B cell (primary cell): ENCODE data around the gene ST3GAL3. TPM values are rescaled to one million over a fixed set of nuclear protein-coding genes. Genes with fewer than 3 reads are reported as not detected.

ENCODE experiments used
- ATAC-seq: fragments of 200-7000 bp; cut with Tn5 transposase; one replicate; pipeline ENCODE4 v1.10.0; 2021; ENCODE audit warnings: low read depth, mild to moderate bottlenecking, moderate number of reproducible peaks, moderate library complexity
- CTCF ChIA-PET: fragments of 350-600 bp; sonication (Branson Sonifier 250); formaldehyde crosslinking; loops from one replicate; lab custom pipeline; 2021; ENCODE audit warnings: antibody characterized with exemption, inconsistent platforms; lab: Charles Lee
- POLR2A ChIA-PET: fragments of 350-600 bp; sonication (Branson Sonifier 250); formaldehyde crosslinking; loops from one replicate; lab custom pipeline; 2021; ENCODE audit warnings: antibody characterized with exemption; lab: Charles Lee
- DNase-seq: peaks from one replicate; pipeline ENCODE4 v3.0.0; 2013
- H2AFZ ChIP-seq: 2 replicates; pipeline ENCODE4 v1.6.1; 2012; ENCODE audit warnings: mild to moderate bottlenecking, low read depth, low read length; ENCODE audit not compliant: insufficient read depth, poor library complexity, severe bottlenecking
- H3K27ac ChIP-seq, 2 donors: 1 replicate in 1 of 2; 2 replicates in 1 of 2; pipeline ENCODE4 v1.5.1; 2012 to 2013; ENCODE audit warnings: low read length in 2 of 2, mild to moderate bottlenecking in 2 of 2, moderate library complexity in 1 of 2
- H3K27me3 ChIP-seq, 4 experiments: fragments of 200-600 bp in 1 of 4; sonication (generic) in 1 of 4; replicated peaks in 1 of 4; 1 replicate in 2 of 4; 2 replicates in 2 of 4; pipeline versions ENCODE4 v1.6.1 to v1.7.0; 2013 to 2016; ENCODE audit warnings: low read length in 3 of 4, mild to moderate bottlenecking in 2 of 4, mixed read lengths in 1 of 4, moderate library complexity in 1 of 4; ENCODE audit not compliant: insufficient read depth in 4 of 4, control insufficient read depth in 3 of 4; ENCODE audit errors: control extremely low read depth in 1 of 4
- H3K36me3 ChIP-seq, 2 experiments: replicated peaks in 1 of 2; 1 replicate in 1 of 2; 2 replicates in 1 of 2; pipeline versions ENCODE4 v1.6.1 to v1.7.1; 2013; ENCODE audit warnings: low read length in 1 of 2; ENCODE audit not compliant: insufficient read depth in 2 of 2, control insufficient read depth in 1 of 2; ENCODE audit errors: control extremely low read depth in 1 of 2, extremely low read depth in 1 of 2
- H3K4me1 ChIP-seq, 2 donors: fragments of 200-600 bp in 1 of 2; sonication (generic) in 1 of 2; 1 replicate in 1 of 2; 2 replicates in 1 of 2; pipeline versions ENCODE4 v1.5.1 to v1.6.1; 2013 to 2017; ENCODE audit warnings: low read length in 2 of 2; ENCODE audit not compliant: control insufficient read depth in 2 of 2, insufficient read depth in 2 of 2
- H3K4me2 ChIP-seq: replicated peaks from 2 replicates; pipeline ENCODE3; 2012; ENCODE audit warnings: mild to moderate bottlenecking, low read depth, low read length; ENCODE audit not compliant: poor library complexity, severe bottlenecking
- H3K4me3 ChIP-seq, 5 experiments: fragments of 200-600 bp in 1 of 5; sonication (generic) in 1 of 5; 1 replicate in 3 of 5; 2 replicates in 2 of 5; pipeline versions ENCODE4 v1.5.1 to v1.7.0; 2011 to 2016; ENCODE audit warnings: low read length in 4 of 5, mild to moderate bottlenecking in 4 of 5, low read depth in 2 of 5, control low read depth in 1 of 5, moderate library complexity in 1 of 5; ENCODE audit not compliant: insufficient read depth in 1 of 5; ENCODE audit errors: control extremely low read depth in 1 of 5, extremely low read depth in 1 of 5
- H3K79me2 ChIP-seq: fragments of 200-600 bp; sonication (generic); one replicate; pipeline ENCODE4 v1.6.0; 2016; ENCODE audit warnings: low read length; ENCODE audit not compliant: control insufficient read depth, insufficient read depth
- H3K9ac ChIP-seq: fragments of 200-600 bp; sonication (generic); 2 replicates; pipeline ENCODE4 v1.6.1; 2017; ENCODE audit warnings: mild to moderate bottlenecking, low read length, moderate library complexity
- H3K9me3 ChIP-seq, 3 donors: one replicate each; pipeline versions ENCODE4 v1.6.1 to v1.7.1; 2013; ENCODE audit warnings: low read length in 2 of 3; ENCODE audit not compliant: control insufficient read depth in 2 of 3, insufficient read depth in 1 of 3; ENCODE audit errors: control extremely low read depth in 1 of 3
- H4K20me1 ChIP-seq: 2 replicates; pipeline ENCODE4 v1.6.0; 2012; ENCODE audit warnings: mild to moderate bottlenecking, low read length; ENCODE audit not compliant: insufficient read depth, control insufficient read depth, poor library complexity, severe bottlenecking
- H3K27ac Mint-ChIP-seq: one replicate; pipeline ENCODE4 v1.8.0; 2021; ENCODE audit warnings: mixed read lengths
- H3K27me3 Mint-ChIP-seq: one replicate; pipeline ENCODE4 v1.8.0; 2021; ENCODE audit warnings: mixed read lengths
- H3K4me1 Mint-ChIP-seq: one replicate; pipeline ENCODE4 v1.8.0; 2021; ENCODE audit warnings: mixed read lengths
- H3K4me3 Mint-ChIP-seq: one replicate; pipeline ENCODE4 v1.8.0; 2021; ENCODE audit warnings: mixed read lengths
- H3K9me3 Mint-ChIP-seq: one replicate; pipeline ENCODE4 v1.8.0; 2022; ENCODE audit warnings: mixed read lengths; ENCODE audit not compliant: insufficient read depth
- CTCF ChIP-seq: fragments of 200-600 bp; IDR thresholded peaks from one replicate; pipeline ENCODE4 v1.8.0; 2022; ENCODE audit warnings: antibody characterized with exemption, mild to moderate bottlenecking
- EZH2 ChIP-seq: IDR thresholded peaks from 2 replicates; pipeline ENCODE4 v1.6.1; 2012; ENCODE audit warnings: borderline replicate concordance, low read depth, mild to moderate bottlenecking, moderate library complexity, low read length; ENCODE audit not compliant: insufficient read depth, poor library complexity, severe bottlenecking
- WGBS: methylation state at CpG from one replicate; pipeline ENCODE4 v1.1.5; 2013; ENCODE audit warnings: missing lambda C conversion rate; ENCODE audit not compliant: insufficient coverage; 5-methylcytosine and 5-hydroxymethylcytosine counted together
- intact Hi-C: fragments of 100-400 bp; cut with micrococcal nuclease; formaldehyde crosslinking; loops from one replicate; pipeline ENCODE4 v1.10.0; 2022
- polyA plus RNA-seq: library from polyadenylated mRNA; depleted of rRNA; stranded (reverse); fragments of >200 nt; gene quantifications from 2 replicates; pipeline ENCODE4 v1.2.3, GENCODE V29; 2012
- total RNA-seq, 2 donors: library from RNA; stranded (reverse); fragments of 120-200 nt in 1 of 2; gene quantifications; 1 replicate in 1 of 2; 2 replicates in 1 of 2; pipeline versions ENCODE4 v1.2.3 to v1.2.4, GENCODE V29; 2013 to 2022

ST3GAL3 gene
- total and polyA plus RNA-seq, 2 donors (not counting 1 experiment from before 2014, with no cell fraction given), result 16.8 to 31.4 TPM

- 88% methylated on average over 1 of the region's 4 CpGs for WGBS
- H3K27ac Mint-ChIP-seq, result no peak overlapping the region
- H3K4me3 Mint-ChIP-seq, result no peak overlapping the region
Observed at GRCh38 chr1:43902058-43902831, 194.9 kb downstream of the ST3GAL3 start.

More at GRCh38 chr1:43902058-43902831, 194.9 kb downstream of the ST3GAL3 start:
- no peaks in the 10 kb centered on the region for H3K79me2 ChIP-seq
- intact Hi-C loops, result no loop called here
- ATAC-seq (no peak), DNase-seq (no peak)
- H3K36me3 ChIP-seq, result peaks cover 2 to 14% of the 10 kb centered on the region in 2 experiments
- TF ChIP-seq EZH2, result no peak
- no peak for TF ChIP-seq CTCF
- POLR2A ChIA-PET, result no interaction called here
- Mint-ChIP-seq H3K4me1 (no peaks in the 10 kb centered on the region), H3K27me3 (no peaks in the 10 kb centered on the region), H3K9me3 (no peaks in the 10 kb centered on the region)
- no peaks in the 10 kb centered on the region for H3K27me3 ChIP-seq
- no peak overlapping the region for H3K27ac ChIP-seq
- no peak overlapping the region for H3K4me2 ChIP-seq
- H4K20me1 ChIP-seq, result no peaks in the 10 kb centered on the region
- no peak overlapping the region for H3K9ac ChIP-seq
- CTCF ChIA-PET, result no interaction called here
- H3K4me3 ChIP-seq, result no peak overlapping the region
- H3K9me3 ChIP-seq, result no peaks in the 10 kb centered on the region
- H2AFZ ChIP-seq, result no peak overlapping the region
- no peaks in the 10 kb centered on the region for H3K4me1 ChIP-seq
